Heart left ventricle (tissue), 13 donors: ENCODE data around the gene DNM1.

Experiments used
- CTCF ChIP-seq, 12 donors: fragments of 200-600 bp; sonication (generic) in 4 of 12; IDR thresholded peaks; one replicate each; pipeline versions ENCODE4 v1.5.0 to v1.8.0; 2018 to 2022; ENCODE audit warnings: antibody characterized with exemption in 12 of 12, mild to moderate bottlenecking in 5 of 12
- POLR2A ChIP-seq, 2 donors: fragments of 450-650 bp; IDR thresholded peaks; one replicate each; pipeline ENCODE4 v1.6.1; 2017; ENCODE audit warnings: antibody characterized with exemption in 2 of 2, mild to moderate bottlenecking in 2 of 2, moderate library complexity in 2 of 2
- donor health status: ischemic (EF 13 %, LVEDD 7.1; RV severe dilation, severe dysfunction).
- donor health status: DM: no; HTN: yes; CAD: no.
- donor health status: DM: no; HTN: no; CAD: no.
- donor health status: ischemic (EF 25% LVEDD 6.9; RV normal size, moderate dysfunction).
- donor health status: ischemic (EF 25% LVEDD 5.7; RV mildly dilated, moderate dysfunction).
- donor health status: ischemic (EF 35%, LVEDD 5.7; RV mildly dilated, moderate dysfunction).
- donor health status: nonischemic (EF 11% LVEDD 7.7; RV severe dilation, severe dysfunction).
- donor health status: DM: yes; HTN: yes; CAD: no.
- donor health status: PGD.
- donor health status: ischemic (EF 29% LVEDD 5.4; RV normal size, mild dysfunction).
- donor health status: nonischemic (EF 23%, LVEDD 6.1; RV moderate dilation, normal function).

- no peak for TF ChIP-seq CTCF (IDR thresholded peaks at IDR 0.05)
- no peak for TF ChIP-seq POLR2A (IDR thresholded peaks at IDR 0.05)
Measured at GRCh38 chr9:128214571-128215490, 11.7 kb downstream of the DNM1 start.
